ACC112 (cell line): ENCODE data around the gene PRSS27.
A peak's percentile ranks its signal among the peaks of the same experiment; 100 is the strongest.

Experiments
- H2AFZ ChIP-seq: fragments of 200-600 bp; sonication (generic); one replicate; pipeline ENCODE4 v1.6.0; 2017; ENCODE audit warnings: antibody characterized with exemption, low read length; ENCODE audit not compliant: unreplicated experiment
- H3K27ac ChIP-seq: fragments of 200-600 bp; sonication (generic); 2 replicates; pipeline ENCODE4 v1.5.1; 2014; ENCODE audit warnings: low read depth, mild to moderate bottlenecking, antibody characterized with exemption, low read length, moderate library complexity
- H3K27me3 ChIP-seq: fragments of 200-600 bp; sonication (generic); 2 replicates; pipeline ENCODE4 v1.6.1; 2014; ENCODE audit warnings: mild to moderate bottlenecking, antibody characterized with exemption, low read length, moderate library complexity, mixed read lengths; ENCODE audit not compliant: insufficient read depth
- H3K36me3 ChIP-seq: fragments of 200-600 bp; sonication (generic); 2 replicates; pipeline ENCODE4 v1.6.1; 2016; ENCODE audit warnings: mild to moderate bottlenecking, antibody characterized with exemption, low read length, moderate library complexity, mixed read lengths; ENCODE audit not compliant: insufficient read depth
- H3K4me1 ChIP-seq: fragments of 200-600 bp; sonication (generic); one replicate; pipeline ENCODE4 v1.6.1; 2016; ENCODE audit warnings: low read length, mixed read lengths; ENCODE audit not compliant: insufficient read depth, unreplicated experiment, control insufficient read depth
- H3K4me3 ChIP-seq: fragments of 200-600 bp; sonication (generic); 2 replicates; pipeline ENCODE4 v1.5.1; 2014; ENCODE audit warnings: mild to moderate bottlenecking, low read depth, low read length
- H3K79me2 ChIP-seq: fragments of 200-600 bp; sonication (generic); one replicate; pipeline ENCODE4 v1.6.0; 2016; ENCODE audit warnings: low read length; ENCODE audit not compliant: control insufficient read depth, unreplicated experiment, insufficient read depth

PRSS27 gene

DNA sequence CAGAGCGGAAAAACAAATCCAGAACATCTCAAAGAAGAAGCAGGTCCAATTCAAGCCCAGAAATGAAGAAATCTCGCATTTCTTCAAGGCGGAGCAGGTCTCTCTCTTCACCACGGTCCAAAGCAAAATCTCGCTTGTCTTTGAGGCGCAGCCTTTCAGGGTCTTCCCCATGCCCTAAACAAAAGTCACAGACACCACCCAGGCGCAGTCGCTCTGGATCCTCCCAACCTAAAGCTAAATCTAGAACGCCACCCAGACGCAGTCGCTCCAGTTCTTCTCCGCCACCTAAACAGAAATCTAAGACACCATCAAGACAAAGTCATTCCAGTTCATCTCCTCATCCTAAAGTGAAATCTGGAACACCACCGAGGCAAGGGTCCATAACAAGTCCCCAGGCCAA is 42.7 kb upstream of the PRSS27 start:
- Histone ChIP-seq H3K27ac (no peak overlapping the region), H3K4me1 (peaks cover 12% of the 10 kb centered on the region), H3K27me3 (no peaks in the 10 kb centered on the region), H3K36me3 (peaks cover 90% of the 10 kb centered on the region), H3K79me2 (peaks cover 94% of the 10 kb centered on the region), H3K4me3 (no peak overlapping the region), H2AFZ (no peak overlapping the region)

DNA sequence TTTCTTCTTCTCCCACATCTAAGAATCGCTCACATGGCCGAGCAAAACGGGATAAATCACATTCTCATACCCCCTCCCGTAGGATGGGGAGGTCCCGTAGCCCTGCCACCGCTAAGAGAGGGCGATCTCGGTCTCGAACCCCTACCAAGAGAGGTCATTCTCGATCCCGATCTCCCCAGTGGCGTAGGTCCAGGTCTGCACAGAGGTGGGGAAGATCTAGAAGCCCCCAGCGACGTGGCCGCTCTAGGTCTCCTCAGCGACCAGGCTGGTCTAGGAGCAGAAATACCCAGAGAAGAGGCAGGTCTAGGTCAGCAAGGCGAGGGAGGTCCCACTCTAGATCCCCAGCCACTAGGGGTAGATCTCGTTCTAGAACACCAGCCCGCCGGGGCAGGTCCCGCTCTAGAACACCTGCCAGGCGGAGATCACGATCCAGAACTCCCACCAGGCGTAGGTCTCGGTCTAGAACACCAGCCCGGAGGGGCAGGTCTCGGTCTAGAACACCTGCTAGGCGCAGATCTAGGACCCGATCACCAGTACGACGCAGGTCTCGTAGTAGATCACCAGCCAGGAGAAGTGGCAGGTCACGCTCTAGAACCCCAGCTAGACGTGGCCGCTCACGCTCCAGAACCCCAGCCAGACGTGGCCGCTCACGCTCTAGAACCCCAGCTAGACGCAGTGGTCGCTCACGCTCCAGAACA is 42.0 kb upstream of the PRSS27 start:
- Histone ChIP-seq H2AFZ (no peak overlapping the region), H3K4me1 (peaks cover 6% of the 10 kb centered on the region), H3K36me3 (peaks cover 95% of the 10 kb centered on the region), H3K4me3 (no peak overlapping the region), H3K79me2 (peaks cover 98% of the 10 kb centered on the region), H3K27ac (no peak overlapping the region), H3K27me3 (no peaks in the 10 kb centered on the region)

DNA sequence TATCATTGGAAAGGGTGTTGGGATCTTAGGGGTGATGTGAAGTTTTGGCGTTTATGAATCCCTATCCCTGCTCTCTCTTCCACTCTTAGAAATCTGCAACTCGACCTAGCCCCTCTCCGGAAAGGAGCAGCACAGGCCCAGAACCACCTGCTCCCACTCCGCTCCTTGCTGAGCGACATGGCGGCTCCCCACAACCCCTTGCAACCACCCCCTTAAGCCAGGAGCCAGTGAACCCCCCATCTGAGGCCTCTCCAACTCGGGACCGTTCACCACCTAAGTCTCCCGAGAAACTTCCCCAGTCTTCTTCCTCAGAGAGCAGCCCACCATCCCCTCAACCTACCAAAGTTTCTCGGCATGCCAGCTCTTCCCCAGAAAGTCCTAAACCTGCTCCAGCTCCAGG is 41.4 kb upstream of the PRSS27 start:
- Histone ChIP-seq H3K4me3 (no peak overlapping the region), H3K27me3 (no peaks in the 10 kb centered on the region), H3K4me1 (no peaks in the 10 kb centered on the region), H3K27ac (no peak overlapping the region), H3K79me2 (peaks cover 99% of the 10 kb centered on the region), H3K36me3 (peaks cover 94% of the 10 kb centered on the region), H2AFZ (no peak overlapping the region)

DNA sequence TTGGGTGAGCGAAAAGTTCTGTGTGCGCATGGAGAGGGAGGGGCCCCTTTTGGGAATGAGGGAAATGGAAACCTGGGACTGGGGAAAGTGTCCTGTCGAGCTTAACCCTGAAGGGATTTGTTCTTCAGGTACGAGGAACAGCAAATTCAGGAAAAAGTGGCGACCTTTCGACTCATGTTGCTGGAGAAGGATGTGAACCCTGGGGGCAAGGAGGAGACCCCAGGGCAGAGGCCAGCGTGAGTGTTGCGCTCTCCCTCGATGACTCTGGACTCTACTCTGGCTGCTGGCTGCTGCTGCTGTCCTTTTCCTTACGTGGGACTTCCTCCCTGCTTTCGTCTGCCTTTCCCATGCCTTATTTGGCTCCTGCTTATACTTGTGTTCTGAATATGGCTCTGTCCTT is 37.3 kb upstream of the PRSS27 start:
- Histone ChIP-seq H3K4me1 (peaks cover 15% of the 10 kb centered on the region), H3K27ac (no peak overlapping the region), H3K79me2 (peaks cover 95% of the 10 kb centered on the region), H2AFZ (no peak overlapping the region), H3K27me3 (no peaks in the 10 kb centered on the region), H3K36me3 (peaks cover 56% of the 10 kb centered on the region), H3K4me3 (no peak overlapping the region)

DNA sequence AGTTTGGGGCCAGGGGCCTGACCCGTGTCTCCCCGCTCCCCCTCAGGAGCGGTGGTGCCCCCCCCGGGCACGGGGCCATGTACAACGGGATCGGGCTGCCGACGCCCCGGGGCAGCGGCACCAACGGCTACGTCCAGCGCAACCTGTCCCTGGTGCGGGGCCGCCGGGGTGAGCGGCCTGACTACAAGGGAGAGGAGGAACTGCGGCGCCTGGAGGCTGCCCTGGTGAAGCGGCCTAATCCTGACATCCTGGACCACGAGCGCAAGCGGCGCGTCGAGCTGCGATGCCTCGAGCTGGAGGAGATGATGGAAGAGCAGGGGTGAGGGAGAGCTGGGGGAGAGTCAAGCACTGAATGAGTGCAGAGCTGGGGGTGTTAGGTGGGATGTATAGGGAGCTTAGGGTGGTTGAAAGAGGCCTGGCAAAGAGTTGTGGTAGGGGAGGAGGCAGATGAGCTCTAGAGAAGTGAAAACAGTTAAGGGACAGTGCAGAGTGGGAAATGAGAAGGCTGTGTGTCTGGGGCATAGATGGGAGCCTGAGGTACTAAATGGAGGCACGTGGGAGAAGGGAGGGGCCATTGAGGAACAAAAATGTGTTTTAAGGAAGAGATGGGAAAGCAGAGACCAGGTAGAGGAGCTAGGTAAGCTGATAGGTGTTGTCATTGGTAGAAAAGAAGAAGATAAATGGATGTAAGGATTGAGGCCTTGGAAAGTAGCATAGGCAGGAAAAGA is 36.4 kb upstream of the PRSS27 start:
- no peak overlapping the region for H2AFZ ChIP-seq
- peaks cover 17% of the 10 kb centered on the region for H3K4me1 ChIP-seq
- H3K27ac ChIP-seq: no peak overlapping the region
- H3K36me3 ChIP-seq: peaks cover 47% of the 10 kb centered on the region
- H3K4me3 ChIP-seq: no peak overlapping the region; the same call in 1 of the 2 replicates
- no peaks in the 10 kb centered on the region for H3K27me3 ChIP-seq
- H3K79me2 ChIP-seq: peaks cover 88% of the 10 kb centered on the region

DNA sequence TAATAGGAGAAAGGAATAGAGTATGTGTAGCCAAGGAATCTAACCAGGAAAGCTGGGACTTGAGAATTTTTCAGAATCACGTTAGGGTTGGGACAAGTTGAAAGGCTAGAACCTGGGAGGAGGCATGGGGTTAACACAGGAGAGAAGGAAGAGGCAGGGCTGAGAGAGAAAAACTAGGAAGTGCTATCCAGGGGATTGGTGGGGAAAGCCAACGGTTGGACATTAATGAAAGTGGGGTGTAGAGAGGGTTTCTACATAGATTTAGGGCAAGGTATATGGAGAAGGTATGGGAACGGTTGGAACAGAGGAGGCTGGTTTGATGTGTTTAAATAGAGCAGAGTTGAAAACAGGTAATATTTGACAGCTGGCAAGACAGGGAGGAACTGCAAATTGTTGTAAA is 35.1 kb upstream of the PRSS27 start:
- Histone ChIP-seq H3K4me1 (peaks cover 24% of the 10 kb centered on the region), H3K27me3 (no peaks in the 10 kb centered on the region), H3K4me3 (peak overlapping the region; percentile 94), H2AFZ (no peak overlapping the region), H3K36me3 (peaks cover 34% of the 10 kb centered on the region), H3K27ac (no peak overlapping the region), H3K79me2 (peaks cover 84% of the 10 kb centered on the region)

DNA sequence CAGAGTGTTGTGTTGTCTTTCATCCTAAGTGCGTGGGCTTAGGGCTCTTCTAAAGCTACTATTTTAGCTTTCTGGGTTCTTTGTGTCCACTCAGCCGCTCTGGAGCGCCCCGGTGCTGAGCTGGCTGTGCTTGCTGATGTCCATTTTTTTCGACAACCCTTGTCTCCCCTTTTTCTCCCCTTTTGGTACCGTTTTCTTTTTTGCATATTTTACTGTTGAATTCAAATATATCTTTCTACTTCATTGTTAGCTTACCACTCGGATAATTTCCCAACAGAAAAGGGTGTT is 33.7 kb upstream of the PRSS27 start:
- peak overlapping the region; percentile 97 for H3K27ac ChIP-seq
- peaks cover 70% of the 10 kb centered on the region for H3K79me2 ChIP-seq
- no peaks in the 10 kb centered on the region for H3K27me3 ChIP-seq
- H2AFZ ChIP-seq: no peak overlapping the region
- H3K36me3 ChIP-seq: peaks cover 20% of the 10 kb centered on the region
- H3K4me1 ChIP-seq: peaks cover 24% of the 10 kb centered on the region
- H3K4me3 ChIP-seq: peak overlapping the region; percentile 94

DNA sequence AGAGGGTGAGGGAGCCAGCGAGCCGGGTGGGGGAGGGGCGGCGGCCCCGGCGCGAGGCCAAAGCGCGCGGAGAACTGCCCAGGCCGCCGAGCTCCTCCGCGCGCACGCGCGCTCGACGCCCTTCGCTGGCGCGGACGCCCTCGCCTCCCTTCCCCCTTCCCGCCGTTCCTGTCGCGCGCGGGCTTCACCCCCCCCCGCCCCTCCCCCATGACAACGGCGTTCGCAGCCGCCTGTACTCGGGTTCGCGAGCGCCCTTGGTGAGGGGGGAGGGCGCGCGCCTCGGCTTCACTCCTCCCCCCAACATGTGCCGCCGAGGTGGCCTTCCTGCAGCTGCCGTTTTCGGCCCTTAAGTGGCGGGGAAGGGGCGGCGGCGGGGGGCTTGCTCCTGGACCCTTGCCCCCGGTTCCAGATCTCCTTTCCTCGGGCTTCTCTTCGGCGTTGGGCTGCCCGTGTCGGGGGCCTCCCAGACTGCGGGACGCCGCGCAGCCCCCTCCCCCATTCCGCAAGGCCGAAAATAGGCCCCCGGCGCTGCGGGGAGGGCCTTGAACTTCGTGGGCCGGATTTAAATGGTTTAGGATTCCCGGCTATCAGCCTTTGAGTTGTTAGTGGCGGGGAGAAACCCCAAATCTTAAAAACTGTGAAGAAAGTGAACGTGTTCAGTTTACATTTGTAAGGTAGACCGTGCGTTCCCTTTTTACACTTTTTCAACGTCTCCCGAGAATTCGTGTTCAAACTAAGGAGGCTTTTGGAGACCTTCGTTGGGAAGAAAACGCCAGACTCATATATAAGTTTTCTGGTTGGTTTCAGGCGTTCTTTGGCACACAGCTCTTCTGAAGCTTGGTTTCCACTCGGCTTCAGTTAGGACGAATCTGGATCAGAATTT is 33.1 kb upstream of the PRSS27 start:
- H3K27me3 ChIP-seq: no peaks in the 10 kb centered on the region
- H3K27ac ChIP-seq: peak overlapping the region; percentile 97
- H3K4me3 ChIP-seq: peak overlapping the region; percentile 94
- peaks cover 64% of the 10 kb centered on the region for H3K79me2 ChIP-seq
- H3K4me1 ChIP-seq: peaks cover 24% of the 10 kb centered on the region
- no peak overlapping the region for H2AFZ ChIP-seq
- H3K36me3 ChIP-seq: peaks cover 16% of the 10 kb centered on the region; the same call in 1 of the 2 replicates

DNA sequence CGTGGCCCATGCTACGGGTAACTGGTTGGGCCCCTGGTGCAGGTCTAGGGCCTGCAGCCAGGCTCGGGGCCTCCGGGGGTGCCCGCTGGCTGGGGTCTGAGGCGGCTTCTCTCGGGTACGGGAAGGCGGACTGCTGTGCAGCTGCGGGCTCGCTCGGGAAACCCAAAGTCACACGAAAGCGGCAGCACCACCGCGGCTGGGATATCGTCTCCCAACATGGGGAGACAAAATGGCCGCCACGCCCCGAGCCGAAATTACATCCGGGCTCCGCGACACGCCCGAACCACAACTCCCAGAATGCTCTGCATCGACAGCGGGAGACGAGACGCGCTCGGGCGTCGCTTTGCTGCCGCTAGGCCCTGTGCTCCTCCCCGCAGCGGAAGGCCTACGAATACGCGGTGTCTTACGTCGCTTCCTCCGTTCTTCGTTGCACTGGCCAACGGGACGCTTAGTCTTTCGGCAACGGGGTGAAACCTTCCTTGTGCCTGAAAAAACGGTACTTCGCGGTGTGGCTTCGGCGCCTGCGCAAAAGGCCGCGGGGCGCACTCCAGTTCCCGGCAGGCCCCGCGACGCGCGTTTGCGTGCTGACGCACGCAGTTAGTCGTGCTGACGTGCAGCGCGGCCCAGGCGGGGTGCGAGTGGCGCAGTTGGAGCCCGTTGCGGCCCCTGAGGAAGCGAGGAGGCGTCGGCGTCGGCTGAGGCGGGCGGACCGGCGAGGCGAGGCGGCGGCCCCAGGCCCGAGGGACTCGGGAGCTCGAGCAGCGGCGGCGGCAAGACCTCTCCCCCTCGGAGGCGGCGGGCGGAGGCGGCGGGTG is 32.2 kb upstream of the PRSS27 start, which contains the start of gene SRRM2:
SRRM2 (plus strand) TSS at position 604 of the 815 bp plus-strand sequence. CDS start 3,727 bp downstream, outside the sequence.
- Histone ChIP-seq H3K36me3 (peaks cover 7% of the 10 kb centered on the region; the same call in 1 of the 2 replicates), H3K27me3 (no peaks in the 10 kb centered on the region), H3K4me3 (peak within 1 kb of the TSS; percentile 94), H2AFZ (peak within 1 kb of the TSS; percentile 45), H3K79me2 (peaks cover 55% of the 10 kb centered on the region), H3K27ac (peak within 1 kb of the TSS; percentile 97), H3K4me1 (peaks cover 24% of the 10 kb centered on the region)

DNA sequence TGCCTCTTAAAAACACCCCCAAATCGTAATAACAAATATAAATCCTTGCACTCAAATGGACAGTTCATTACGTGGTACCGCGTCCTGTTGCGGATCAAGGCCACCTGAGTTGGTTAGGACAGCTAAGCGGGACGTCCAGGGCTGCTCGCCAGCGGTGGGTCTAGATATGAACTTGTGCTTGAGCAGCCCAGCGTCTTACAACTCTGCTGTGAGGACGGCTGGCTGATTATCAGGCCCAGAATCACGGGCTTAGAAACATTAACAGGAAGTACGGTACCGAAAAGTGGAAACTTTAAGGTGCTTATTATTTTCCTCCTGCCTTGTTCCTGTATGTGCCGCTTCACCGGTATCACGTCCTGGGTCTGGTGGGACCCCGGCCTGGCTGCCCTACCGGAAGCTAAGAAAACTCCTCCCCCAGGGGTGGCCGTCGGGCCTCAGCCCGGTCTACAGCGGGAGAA is 31.6 kb upstream of the PRSS27 start:
- Histone ChIP-seq H3K27ac (peak overlapping the region; percentile 97), H2AFZ (peak overlapping the region; percentile 45), H3K27me3 (no peaks in the 10 kb centered on the region), H3K4me3 (peak overlapping the region; percentile 94), H3K79me2 (peaks cover 49% of the 10 kb centered on the region), H3K36me3 (peaks cover 5% of the 10 kb centered on the region; the same call in 1 of the 2 replicates), H3K4me1 (peaks cover 24% of the 10 kb centered on the region)
